SJCRH30 (cell line): ENCODE measurements around the gene ASCC2. TPM values are rescaled to one million over a fixed set of nuclear protein-coding genes. Genes with fewer than 3 reads are reported as not detected.
"Not testable (repeated sequence)": the region's sequence is repeated elsewhere in the genome, so short reads cannot be mapped to it uniquely, and the experiment has no call there.

Experiments
- DNase-seq, 2 experiments: peaks; one replicate each; pipeline ENCODE4 v3.0.0-alpha.2; 2015 to 2020
- H3K27ac ChIP-seq: fragments of 250-450 bp; sonication (Bioruptor Pico); 2 replicates; pipeline ENCODE4 v1.5.1; 2020; ENCODE audit warnings: mild to moderate bottlenecking, moderate library complexity
- H3K27me3 ChIP-seq: fragments of 250-450 bp; sonication (Bioruptor Pico); 2 replicates; pipeline ENCODE4 v1.5.1; 2020; ENCODE audit warnings: mild to moderate bottlenecking, moderate library complexity
- H3K36me3 ChIP-seq: fragments of 250-450 bp; sonication (Bioruptor Pico); 2 replicates; pipeline ENCODE4 v1.5.1; 2020; ENCODE audit warnings: mild to moderate bottlenecking, moderate library complexity
- H3K4me1 ChIP-seq: fragments of 250-450 bp; sonication (Bioruptor Pico); 2 replicates; pipeline ENCODE4 v1.5.1; 2020; ENCODE audit warnings: mild to moderate bottlenecking, moderate library complexity
- H3K4me3 ChIP-seq: fragments of 250-450 bp; sonication (Bioruptor Pico); 2 replicates; pipeline ENCODE4 v1.5.1; 2020; ENCODE audit warnings: mild to moderate bottlenecking, moderate library complexity
- H3K9me3 ChIP-seq: fragments of 250-450 bp; sonication (Bioruptor Pico); replicated peaks from 2 replicates; pipeline ENCODE4 v1.5.1; 2020; ENCODE audit warnings: mild to moderate bottlenecking, moderate library complexity
- total RNA-seq: library from RNA; depleted of rRNA; stranded (reverse); fragments of >200 nt; shearing (Covaris generic); gene quantifications from 2 replicates; pipeline ENCODE4 v1.2.3, GENCODE V29; 2014

ASCC2 gene
- total RNA-seq, 1 experiment from 2014 or later = 19.5 TPM

GRCh38 chr22:29754658-29755395, 83.2 kb downstream of the ASCC2 start:
- H3K4me3 ChIP-seq, H3K27me3 ChIP-seq, H3K36me3 ChIP-seq, H3K4me1 ChIP-seq, H3K9me3 ChIP-seq, DNase-seq, H3K27ac ChIP-seq: not testable (repeated sequence)

- Histone ChIP-seq H3K27me3 (no peaks in the 10 kb centered on the region), H3K27ac (no peak overlapping the region), H3K36me3 (no peaks in the 10 kb centered on the region), H3K4me3 (no peak overlapping the region), H3K9me3 (no peaks in the 10 kb centered on the region), H3K4me1 (no peaks in the 10 kb centered on the region)
- DNase-seq = no peak
Observed at GRCh38 chr22:29753808-29754657, 84.0 kb downstream of the ASCC2 start.

GRCh38 chr22:29751669-29752068, 86.4 kb downstream of the ASCC2 start:
- H3K9me3 ChIP-seq = no peaks in the 10 kb centered on the region
- H3K4me3 ChIP-seq = no peak overlapping the region
- H3K27ac ChIP-seq = no peak overlapping the region
- no peaks in the 10 kb centered on the region for H3K36me3 ChIP-seq
- H3K27me3 ChIP-seq = no peaks in the 10 kb centered on the region
- DNase-seq = no peak
- no peaks in the 10 kb centered on the region for H3K4me1 ChIP-seq

- H3K4me1 ChIP-seq = no peaks in the 10 kb centered on the region
- DNase-seq = no peak
- no peak overlapping the region for H3K4me3 ChIP-seq
- H3K36me3 ChIP-seq = no peaks in the 10 kb centered on the region
- no peak overlapping the region for H3K27ac ChIP-seq
- H3K27me3 ChIP-seq = no peaks in the 10 kb centered on the region
- no peaks in the 10 kb centered on the region for H3K9me3 ChIP-seq
Observed at GRCh38 chr22:29750559-29751538, 87.2 kb downstream of the ASCC2 start.

- no peak overlapping the region for H3K4me3 ChIP-seq
- no peak for DNase-seq
- H3K27ac ChIP-seq = no peak overlapping the region
- H3K9me3 ChIP-seq = no peaks in the 10 kb centered on the region
- H3K27me3 ChIP-seq = no peaks in the 10 kb centered on the region
- H3K36me3 ChIP-seq = no peaks in the 10 kb centered on the region
- H3K4me1 ChIP-seq = peaks cover 2% of the 10 kb centered on the region; the same call in 1 of the 2 replicates
Observed at GRCh38 chr22:29750029-29750428, 88.0 kb downstream of the ASCC2 start.

- H3K9me3 ChIP-seq = no peaks in the 10 kb centered on the region
- H3K4me1 ChIP-seq = peaks cover 6% of the 10 kb centered on the region; the same call in 1 of the 2 replicates
- DNase-seq = no peak
- H3K27me3 ChIP-seq = no peaks in the 10 kb centered on the region
- no peak overlapping the region for H3K27ac ChIP-seq
- no peak overlapping the region for H3K4me3 ChIP-seq
- H3K36me3 ChIP-seq = no peaks in the 10 kb centered on the region
Observed at GRCh38 chr22:29748248-29748893, 89.7 kb downstream of the ASCC2 start.

- H3K4me3 ChIP-seq = no peak overlapping the region
- H3K27me3 ChIP-seq = no peaks in the 10 kb centered on the region
- H3K36me3 ChIP-seq = no peaks in the 10 kb centered on the region
- peaks cover 6% of the 10 kb centered on the region; the same call in 1 of the 2 replicates for H3K4me1 ChIP-seq
- H3K9me3 ChIP-seq = no peaks in the 10 kb centered on the region
- DNase-seq = no peak
- no peak overlapping the region for H3K27ac ChIP-seq
Observed at GRCh38 chr22:29747832-29748231, 90.2 kb downstream of the ASCC2 start.

- Histone ChIP-seq H3K27me3 (no peaks in the 10 kb centered on the region), H3K4me3 (no peak overlapping the region), H3K4me1 (peaks cover 6% of the 10 kb centered on the region; the same call in 1 of the 2 replicates), H3K36me3 (no peaks in the 10 kb centered on the region), H3K27ac (no peak overlapping the region), H3K9me3 (no peaks in the 10 kb centered on the region)
- DNase-seq = peak; percentile 59 to 61
Observed at GRCh38 chr22:29744902-29745301, 93.2 kb downstream of the ASCC2 start.

- no peak overlapping the region for H3K27ac ChIP-seq
- peaks cover 6% of the 10 kb centered on the region; the same call in 1 of the 2 replicates for H3K4me1 ChIP-seq
- H3K27me3 ChIP-seq = no peaks in the 10 kb centered on the region
- H3K36me3 ChIP-seq = no peaks in the 10 kb centered on the region
- no peaks in the 10 kb centered on the region for H3K9me3 ChIP-seq
- no peak for DNase-seq
- no peak overlapping the region for H3K4me3 ChIP-seq
Observed at GRCh38 chr22:29742326-29742725, 95.7 kb downstream of the ASCC2 start.

GRCh38 chr22:29741926-29742325, 96.1 kb downstream of the ASCC2 start:
- no peaks in the 10 kb centered on the region for H3K27me3 ChIP-seq
- no peaks in the 10 kb centered on the region for H3K9me3 ChIP-seq
- no peak overlapping the region for H3K27ac ChIP-seq
- no peak overlapping the region for H3K4me3 ChIP-seq
- H3K36me3 ChIP-seq = no peaks in the 10 kb centered on the region
- no peak for DNase-seq
- peaks cover 6% of the 10 kb centered on the region; the same call in 1 of the 2 replicates for H3K4me1 ChIP-seq

GRCh38 chr22:29740216-29740615, 97.9 kb downstream of the ASCC2 start:
- DNase-seq = no peak
- no peaks in the 10 kb centered on the region for H3K9me3 ChIP-seq
- H3K4me1 ChIP-seq = peaks cover 6% of the 10 kb centered on the region; the same call in 1 of the 2 replicates
- H3K27me3 ChIP-seq = no peaks in the 10 kb centered on the region
- H3K27ac ChIP-seq = no peak overlapping the region
- no peak overlapping the region for H3K4me3 ChIP-seq
- no peaks in the 10 kb centered on the region for H3K36me3 ChIP-seq

GRCh38 chr22:29739346-29739875, 98.7 kb downstream of the ASCC2 start:
- DNase-seq = no peak
- no peaks in the 10 kb centered on the region for H3K9me3 ChIP-seq
- H3K4me1 ChIP-seq = peaks cover under 1% of the 10 kb centered on the region; the same call in 1 of the 2 replicates
- no peaks in the 10 kb centered on the region for H3K27me3 ChIP-seq
- H3K36me3 ChIP-seq = no peaks in the 10 kb centered on the region
- no peak overlapping the region for H3K27ac ChIP-seq
- no peak overlapping the region for H3K4me3 ChIP-seq
